BLaER1 (cell line): ENCODE results near the gene VSIG10L2.

ENCODE experiments used
- H3K27ac ChIP-seq: shearing (Covaris generic); formaldehyde crosslinking; 2 replicates; pipeline ENCODE4 v1.8.1; 2022
- H3K27me3 ChIP-seq: shearing (Covaris generic); formaldehyde crosslinking; 2 replicates; pipeline ENCODE4 v1.8.1; 2022
- H3K36me3 ChIP-seq: shearing (Covaris generic); formaldehyde crosslinking; 2 replicates; pipeline ENCODE4 v1.8.1; 2022
- H3K4me1 ChIP-seq: shearing (Covaris generic); formaldehyde crosslinking; 2 replicates; pipeline ENCODE4 v1.8.1; 2022
- H3K4me2 ChIP-seq: shearing (Covaris generic); formaldehyde crosslinking; 2 replicates; pipeline ENCODE4 v1.8.1; 2022
- H3K4me3 ChIP-seq: shearing (Covaris generic); formaldehyde crosslinking; 2 replicates; pipeline ENCODE4 v1.8.1; 2022
- H3K9ac ChIP-seq: shearing (Covaris generic); formaldehyde crosslinking; 2 replicates; pipeline ENCODE4 v1.8.1; 2022
- H3K9me3 ChIP-seq: shearing (Covaris generic); formaldehyde crosslinking; 2 replicates; pipeline ENCODE4 v1.8.1; 2022
- H4K20me1 ChIP-seq: shearing (Covaris generic); formaldehyde crosslinking; 2 replicates; pipeline ENCODE4 v1.8.1; 2022
- Cebpa-rat ChIP-seq: shearing (Covaris generic); IDR thresholded peaks from 2 replicates; pipeline ENCODE4 v1.8.1; 2022

The VSIG10L2 gene

GRCh38 chr11:125995313-125995712, 49.5 kb downstream of the VSIG10L2 start:
- Histone ChIP-seq H3K36me3 (no peaks in the 10 kb centered on the region), H3K4me3 (no peak overlapping the region), H3K4me1 (peaks cover 4% of the 10 kb centered on the region; the same call in 1 of the 2 replicates), H4K20me1 (no peaks in the 10 kb centered on the region), H3K9ac (no peak overlapping the region), H3K9me3 (no peaks in the 10 kb centered on the region), H3K27me3 (no peaks in the 10 kb centered on the region), H3K27ac (no peak overlapping the region), H3K4me2 (no peak overlapping the region)
- TF ChIP-seq Cebpa-rat = no peak

- no peaks in the 10 kb centered on the region for H4K20me1 ChIP-seq
- no peak overlapping the region for H3K9ac ChIP-seq
- H3K4me3 ChIP-seq = no peak overlapping the region
Observed at GRCh38 chr11:125998267-125998666, 52.4 kb downstream of the VSIG10L2 start.

GRCh38 chr11:125999234-125999880, 53.5 kb downstream of the VSIG10L2 start:
- Histone ChIP-seq H3K4me1 (no peaks in the 10 kb centered on the region), H3K27ac (no peak overlapping the region), H3K9ac (no peak overlapping the region), H3K9me3 (no peaks in the 10 kb centered on the region), H4K20me1 (no peaks in the 10 kb centered on the region), H3K4me2 (no peak overlapping the region), H3K27me3 (no peaks in the 10 kb centered on the region), H3K36me3 (peaks cover 6% of the 10 kb centered on the region; the same call in 1 of the 2 replicates), H3K4me3 (no peak overlapping the region)
- no peak for TF ChIP-seq Cebpa-rat

More at GRCh38 chr11:125998267-125998666, 52.4 kb downstream of the VSIG10L2 start:
- no peaks in the 10 kb centered on the region for H3K9me3 ChIP-seq
- TF ChIP-seq Cebpa-rat = no peak
- H3K4me2 ChIP-seq = no peak overlapping the region
- H3K27me3 ChIP-seq = no peaks in the 10 kb centered on the region
- H3K27ac ChIP-seq = no peak overlapping the region
- H3K36me3 ChIP-seq = no peaks in the 10 kb centered on the region
- peaks cover 4% of the 10 kb centered on the region; the same call in 1 of the 2 replicates for H3K4me1 ChIP-seq

GRCh38 chr11:126002181-126002580, 56.3 kb downstream of the VSIG10L2 start:
- no peaks in the 10 kb centered on the region for H3K27me3 ChIP-seq
- no peaks in the 10 kb centered on the region for H4K20me1 ChIP-seq
- TF ChIP-seq Cebpa-rat = no peak
- no peak overlapping the region for H3K4me2 ChIP-seq
- no peak overlapping the region for H3K9ac ChIP-seq
- no peaks in the 10 kb centered on the region for H3K4me1 ChIP-seq
- no peak overlapping the region for H3K27ac ChIP-seq
- H3K9me3 ChIP-seq = no peaks in the 10 kb centered on the region
- no peak overlapping the region for H3K4me3 ChIP-seq
- peaks cover 6% of the 10 kb centered on the region; the same call in 1 of the 2 replicates for H3K36me3 ChIP-seq
